Liver (tissue), 9 donors: ENCODE data around the gene CTAG1A. TPM values are rescaled to one million over a fixed set of nuclear protein-coding genes. Genes with fewer than 3 reads are reported as not detected.
"Not testable (repeated sequence)": the region's sequence is repeated elsewhere in the genome, so short reads cannot be mapped to it uniquely, and the experiment has no call there.

Source experiments
- DNase-seq: peaks from one replicate; pipeline ENCODE4 v3.0.0-alpha.2; 2017; ENCODE audit warnings: low spot score
- H3K27ac ChIP-seq, 2 donors: one replicate each; pipeline ENCODE4 v1.7.0; 2013; ENCODE audit warnings: inconsistent platforms in 2 of 2, low read length in 2 of 2, control low read depth in 1 of 2, low read depth in 1 of 2, mild to moderate bottlenecking in 1 of 2
- H3K27me3 ChIP-seq, 4 donors: one replicate each; pipeline versions ENCODE4 v1.6.1 to v1.7.0; 2013; ENCODE audit warnings: low read length in 3 of 4, inconsistent platforms in 1 of 4, mild to moderate bottlenecking in 1 of 4, moderate library complexity in 1 of 4; ENCODE audit not compliant: control insufficient read depth in 4 of 4, insufficient read depth in 4 of 4
- H3K36me3 ChIP-seq, 4 donors: one replicate each; pipeline versions ENCODE4 v1.6.1 to v1.7.0; 2013; ENCODE audit warnings: low read length in 3 of 4, mild to moderate bottlenecking in 3 of 4, low read depth in 1 of 4, moderate library complexity in 1 of 4; ENCODE audit not compliant: control insufficient read depth in 4 of 4, insufficient read depth in 3 of 4
- H3K4me1 ChIP-seq, 4 donors: one replicate each; pipeline versions ENCODE4 v1.6.1 to v1.7.0; 2013; ENCODE audit warnings: low read length in 3 of 4, mild to moderate bottlenecking in 3 of 4, moderate library complexity in 1 of 4; ENCODE audit not compliant: control insufficient read depth in 4 of 4, insufficient read depth in 4 of 4
- H3K4me3 ChIP-seq, 3 donors: one replicate each; pipeline versions ENCODE4 v1.6.1 to v1.7.0; 2013; ENCODE audit warnings: low read length in 3 of 3, control low read depth in 1 of 3, low read depth in 1 of 3, mild to moderate bottlenecking in 1 of 3
- H3K9ac ChIP-seq, 2 donors: one replicate each; pipeline ENCODE4 v1.7.0; 2013; ENCODE audit warnings: low read length in 2 of 2, mild to moderate bottlenecking in 2 of 2, moderate library complexity in 2 of 2, control low read depth in 1 of 2, low read depth in 1 of 2
- H3K9me3 ChIP-seq, 4 donors: one replicate each; pipeline versions ENCODE4 v1.6.1 to v1.7.0; 2013; ENCODE audit warnings: low read length in 3 of 4; ENCODE audit not compliant: control insufficient read depth in 4 of 4
- WGBS: extraction: QIAGEN DNeasy Blood & Tissue Kit; methylation state at CpG from one replicate; pipeline ENCODE4 v1.1.7; 2013; 5-methylcytosine and 5-hydroxymethylcytosine counted together
- polyA plus RNA-seq, 2 donors: library from polyadenylated mRNA; stranded (reverse) in 1 of 2; unstranded in 1 of 2; fragments of 200-250 nt in 1 of 2; fragments of >200 nt in 1 of 2; fragmentation: Nextera tagmentation in 1 of 2; extraction: Ambion mirVana in 1 of 2; gene quantifications; one replicate each; pipeline versions ENCODE4 v1.2.1 to v1.2.3, GENCODE V29; 2013 to 2015
- total RNA-seq, 2 donors: library from RNA; depleted of rRNA; stranded (reverse); fragments of >200 nt; gene quantifications; one replicate each; pipeline ENCODE4 v1.2.3, GENCODE V29; 2014
- donor health status: healthy.
- donor health status: healthy.
- donor health status: healthy.
- donor health status: healthy.
- donor health status: healthy.

Gene CTAG1A
- total and polyA plus RNA-seq, 4 donors, result not detected

- WGBS, result no CpG with 5 or more reads among the region's 10 CpGs
These were observed 22.6 kb upstream of the CTAG1A start for GRCh38 chrX:154562295-154562694.

GRCh38 chrX:154570361-154570760, 14.6 kb upstream of the CTAG1A start:
- H3K4me1 ChIP-seq, DNase-seq, H3K9ac ChIP-seq, H3K36me3 ChIP-seq, H3K27ac ChIP-seq, H3K9me3 ChIP-seq, H3K4me3 ChIP-seq, H3K27me3 ChIP-seq: not testable (repeated sequence)
- no CpG with 5 or more reads among the region's 11 CpGs for WGBS

More at GRCh38 chrX:154562295-154562694, 22.6 kb upstream of the CTAG1A start:
- not testable (repeated sequence) for DNase-seq, H3K27ac ChIP-seq, H3K9me3 ChIP-seq, H3K9ac ChIP-seq, H3K36me3 ChIP-seq, H3K27me3 ChIP-seq, H3K4me1 ChIP-seq, H3K4me3 ChIP-seq

GRCh38 chrX:154573061-154573460, 11.9 kb upstream of the CTAG1A start:
- not testable (repeated sequence) for DNase-seq, H3K27ac ChIP-seq, H3K27me3 ChIP-seq, H3K4me1 ChIP-seq, H3K36me3 ChIP-seq, H3K9me3 ChIP-seq, H3K9ac ChIP-seq, H3K4me3 ChIP-seq
- no CpG with 5 or more reads among the region's 10 CpGs for WGBS

DNA sequence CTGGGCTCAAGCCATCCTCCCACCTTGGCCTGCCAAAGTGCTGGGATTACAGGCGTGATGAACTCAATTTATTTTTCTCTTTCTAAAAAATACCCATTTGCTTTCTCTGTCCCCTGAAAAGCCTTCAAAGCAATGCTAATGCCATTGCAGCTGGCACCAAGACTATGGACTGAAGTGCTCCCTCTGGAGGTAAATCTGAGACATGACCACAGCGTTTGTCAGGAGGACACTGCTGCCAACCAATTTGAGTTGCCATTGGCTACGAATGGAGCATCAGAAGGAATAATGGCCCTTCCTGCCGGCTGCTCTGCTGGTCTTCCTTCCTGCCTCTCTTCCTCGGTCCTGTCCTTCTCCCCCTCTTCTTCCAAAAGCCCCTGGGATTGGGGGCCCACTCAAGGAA, 9.9 kb upstream of the CTAG1A start:
- not testable (repeated sequence) for H3K9me3 ChIP-seq, DNase-seq, H3K4me3 ChIP-seq, H3K9ac ChIP-seq, H3K27me3 ChIP-seq, H3K27ac ChIP-seq, H3K36me3 ChIP-seq, H3K4me1 ChIP-seq
- WGBS, result no CpG with 5 or more reads among the region's 5 CpGs

DNA sequence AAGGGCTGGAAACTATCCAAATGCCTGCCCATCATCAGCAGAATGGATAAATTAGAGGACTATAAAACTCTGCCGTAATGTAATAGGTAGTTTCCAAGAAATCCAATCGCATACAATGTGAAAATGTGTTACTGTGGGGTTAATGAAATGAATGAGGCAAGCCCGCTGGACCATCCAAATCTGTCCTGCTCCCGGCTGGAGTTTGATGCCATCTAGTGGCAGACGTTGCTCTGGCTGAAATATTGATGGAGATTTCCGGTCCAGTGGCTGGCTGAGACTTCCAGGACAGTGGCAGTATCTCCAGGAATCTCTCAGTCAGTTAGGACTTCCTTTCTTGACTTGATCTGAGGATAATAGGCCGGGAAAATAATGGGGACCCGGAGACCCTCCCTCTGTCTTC, 1.9 kb upstream of the CTAG1A start:
- no CpG with 5 or more reads among the region's 8 CpGs for WGBS
- H3K4me1 ChIP-seq, H3K9me3 ChIP-seq: not testable (repeated sequence)

DNA sequence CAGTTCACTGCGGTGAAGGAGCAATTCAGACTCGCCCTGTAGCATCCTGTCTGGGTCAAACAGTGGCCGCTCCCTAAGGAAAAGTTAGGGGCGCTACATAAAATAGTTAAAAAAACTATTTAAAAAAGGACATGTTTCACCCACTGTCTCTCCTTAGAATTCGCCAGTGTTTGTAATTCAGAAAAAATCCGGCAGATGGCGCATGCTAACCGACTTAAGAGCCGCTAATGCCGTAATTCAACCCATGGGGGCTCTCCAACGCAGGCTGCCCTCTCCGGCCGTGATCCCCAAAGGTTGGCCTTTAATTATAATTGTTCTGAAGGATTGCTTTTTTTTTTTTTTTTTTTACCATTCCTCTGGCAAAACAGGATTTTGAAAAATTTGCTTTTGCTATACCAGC, 5.5 kb downstream of the CTAG1A start:
- not testable (repeated sequence) for H3K27ac ChIP-seq, DNase-seq, H3K27me3 ChIP-seq, H3K36me3 ChIP-seq, H3K4me1 ChIP-seq, H3K4me3 ChIP-seq, H3K9ac ChIP-seq, H3K9me3 ChIP-seq
- no CpG with 5 or more reads among the region's 13 CpGs for WGBS

More for the DNA sequence above, 1.9 kb upstream of the CTAG1A start:
- H3K4me3 ChIP-seq, H3K27ac ChIP-seq, H3K36me3 ChIP-seq, H3K9ac ChIP-seq, H3K27me3 ChIP-seq, DNase-seq: not testable (repeated sequence)
